GM19035 (cell line): ENCODE data around the gene LRGUK.

Experiments
- ATAC-seq: cut with Tn5 transposase; IDR thresholded peaks from one replicate; pipeline ENCODE4 v1.9.1; 2021; ENCODE audit not compliant: unreplicated experiment

LRGUK gene

DNA sequence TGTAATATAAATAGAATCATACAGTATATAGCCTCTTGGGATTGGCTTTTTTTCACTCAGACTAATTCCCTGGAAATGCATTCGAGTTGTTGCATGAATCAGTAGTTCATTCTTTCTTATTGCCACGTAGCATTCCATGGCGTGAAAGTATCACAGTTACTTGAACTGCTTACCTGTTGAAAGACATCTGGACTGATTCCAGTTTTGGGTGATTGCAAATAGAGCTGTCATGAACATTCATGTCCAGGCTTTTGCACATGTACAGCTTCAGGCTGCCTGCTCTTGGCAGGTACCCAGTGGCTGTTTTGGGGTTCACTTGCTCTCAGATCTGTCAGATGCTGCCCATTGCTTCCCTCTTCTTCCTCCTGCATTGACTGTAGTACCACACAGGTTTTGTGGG, 54.9 kb downstream of the LRGUK start:
- no peak for ATAC-seq

GRCh38 chr7:134184767-134185166, 57.6 kb downstream of the LRGUK start:
- no peak for ATAC-seq

DNA sequence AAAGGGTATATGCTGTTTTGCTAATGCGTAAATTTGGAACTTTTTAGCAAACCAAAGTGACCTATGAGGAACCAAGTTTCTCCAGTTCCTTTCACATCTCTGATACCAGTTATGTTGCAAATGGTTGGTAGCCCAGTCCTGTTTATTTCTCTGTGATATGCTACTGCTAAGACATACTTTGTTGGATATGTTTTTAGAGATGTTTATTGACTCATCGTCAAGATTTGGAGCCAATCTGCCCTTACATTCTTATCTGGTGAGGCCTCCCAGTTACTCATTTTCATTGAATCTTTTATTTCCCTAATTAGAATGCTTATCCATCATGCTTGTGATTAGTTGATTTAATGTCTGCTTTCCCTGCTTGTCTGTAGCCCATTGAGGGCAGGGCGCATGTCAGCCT, 58.9 kb downstream of the LRGUK start:
- no peak for ATAC-seq

- no peak for ATAC-seq
Measured at GRCh38 chr7:134186801-134187200, 59.7 kb downstream of the LRGUK start.

- no peak for ATAC-seq
Measured at GRCh38 chr7:134187893-134188292, 60.8 kb downstream of the LRGUK start.

- ATAC-seq: no peak
Measured at GRCh38 chr7:134188311-134188710, 61.2 kb downstream of the LRGUK start.

DNA sequence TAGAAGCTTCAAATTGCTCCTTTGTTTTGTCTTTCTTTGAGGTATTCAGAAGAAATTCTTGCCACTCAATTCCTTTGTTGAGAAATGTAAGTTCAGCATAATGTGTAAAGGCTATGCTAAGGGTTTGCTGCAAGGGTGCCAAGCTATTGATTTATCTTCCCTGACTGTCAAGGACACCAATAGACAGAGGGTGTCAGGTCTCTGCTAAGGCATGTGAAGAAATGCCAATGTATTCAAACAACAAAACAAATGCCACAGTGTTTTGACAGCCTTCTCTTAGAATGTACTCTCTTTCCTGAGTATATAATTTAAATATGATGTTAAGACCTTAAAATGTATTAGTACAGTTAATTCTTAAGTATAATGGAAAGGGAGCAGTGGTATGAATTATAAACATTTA, 62.4 kb downstream of the LRGUK start:
- no peak for ATAC-seq

- ATAC-seq: no peak
Measured at GRCh38 chr7:134191876-134192275, 64.7 kb downstream of the LRGUK start.

GRCh38 chr7:134193240-134193639, 66.1 kb downstream of the LRGUK start:
- no peak for ATAC-seq

DNA sequence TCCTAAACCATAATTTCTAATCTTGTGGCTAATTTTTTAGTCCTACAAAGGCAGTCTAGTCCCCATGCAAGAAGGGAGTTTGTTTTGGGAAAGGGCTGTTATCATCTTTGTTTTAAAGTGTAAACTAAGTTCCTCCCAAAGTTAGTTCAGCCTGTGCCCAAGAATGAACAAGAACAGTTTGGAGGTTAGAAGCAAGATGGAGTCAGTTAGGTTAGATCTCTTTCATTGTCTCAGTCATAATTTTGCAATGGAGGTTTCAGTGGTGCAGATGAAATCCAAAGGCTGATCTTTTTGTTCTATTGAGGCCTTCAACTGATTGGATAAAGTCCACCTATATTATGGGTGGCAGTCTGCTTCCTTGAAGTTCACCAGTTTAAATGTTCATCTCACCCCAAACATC, 68.1 kb downstream of the LRGUK start:
- ATAC-seq: no peak

GRCh38 chr7:134196439-134196838, 69.3 kb downstream of the LRGUK start:
- no peak for ATAC-seq

DNA sequence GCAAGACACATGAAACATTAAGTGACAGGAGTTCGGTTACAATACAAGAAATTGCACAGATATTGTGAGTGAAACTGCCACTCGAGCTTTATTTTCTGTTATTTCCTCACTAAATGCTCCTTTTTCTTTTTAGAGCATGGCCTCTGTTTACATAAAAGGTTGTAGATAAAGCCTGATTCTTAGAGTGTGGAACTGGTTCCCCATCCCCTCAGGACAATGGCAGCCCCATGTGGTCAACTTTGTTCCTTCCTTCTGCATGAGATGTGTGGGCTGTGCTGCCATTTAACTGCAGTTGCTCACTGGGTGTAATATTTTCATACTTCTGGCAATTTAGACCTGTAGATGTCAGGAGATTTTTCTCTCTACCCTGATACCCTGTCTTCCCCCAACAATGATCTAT, 70.2 kb downstream of the LRGUK start:
- ATAC-seq: no peak

DNA sequence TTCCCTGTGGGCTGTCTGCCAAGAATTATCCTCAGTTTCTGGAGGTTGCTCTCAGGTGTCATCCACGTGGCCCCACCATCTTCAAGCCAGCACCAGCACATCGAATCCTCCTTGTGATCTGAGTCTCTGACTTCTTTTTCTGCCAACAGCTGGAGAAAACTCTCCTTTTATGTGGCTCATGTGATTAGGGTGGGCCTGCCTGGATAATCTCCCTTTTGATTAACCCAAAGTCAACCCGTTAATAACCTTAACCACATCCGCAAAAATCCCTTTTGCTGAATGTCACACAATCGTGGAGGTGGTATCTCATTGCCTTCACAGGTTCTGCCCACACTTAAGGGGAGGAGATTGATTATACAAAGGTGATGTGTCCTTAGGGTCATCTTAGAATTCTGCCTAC, 73.8 kb downstream of the LRGUK start:
- ATAC-seq: no peak

GRCh38 chr7:134201569-134202261, 74.6 kb downstream of the LRGUK start:
- ATAC-seq: no peak

DNA sequence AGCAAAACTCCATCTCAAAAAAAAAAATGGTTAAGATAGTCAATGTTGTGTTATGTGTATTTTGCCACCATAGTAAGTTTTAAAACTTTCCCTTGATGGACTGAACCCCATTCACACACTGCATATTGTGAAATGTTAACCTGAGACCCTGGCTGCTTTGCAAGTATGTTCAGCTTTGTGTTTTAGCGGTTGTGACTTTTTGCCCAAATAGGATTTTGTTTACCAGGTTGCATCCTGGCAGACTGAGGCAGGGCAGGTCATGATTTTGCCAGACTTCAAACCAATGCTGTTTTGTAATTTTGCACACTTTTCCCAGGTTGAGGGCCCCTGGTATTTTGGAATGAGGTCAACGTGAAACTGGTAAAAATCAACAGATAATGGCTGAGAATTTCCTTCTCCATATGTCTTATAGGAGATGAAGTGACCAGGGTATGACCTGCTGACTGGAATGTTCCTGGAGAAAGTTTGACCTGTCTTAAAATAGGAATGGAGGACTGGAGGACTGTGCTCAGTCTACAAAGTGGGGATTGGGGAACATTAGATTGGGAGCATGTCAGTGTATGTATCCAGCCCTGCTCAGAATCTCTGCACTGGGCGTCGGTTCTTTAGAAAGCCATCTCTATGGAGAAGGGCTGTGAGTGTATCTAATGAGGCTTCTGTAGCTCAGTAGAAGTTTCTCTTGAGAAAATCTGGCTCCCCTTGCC, 76.2 kb downstream of the LRGUK start:
- ATAC-seq: no peak

DNA sequence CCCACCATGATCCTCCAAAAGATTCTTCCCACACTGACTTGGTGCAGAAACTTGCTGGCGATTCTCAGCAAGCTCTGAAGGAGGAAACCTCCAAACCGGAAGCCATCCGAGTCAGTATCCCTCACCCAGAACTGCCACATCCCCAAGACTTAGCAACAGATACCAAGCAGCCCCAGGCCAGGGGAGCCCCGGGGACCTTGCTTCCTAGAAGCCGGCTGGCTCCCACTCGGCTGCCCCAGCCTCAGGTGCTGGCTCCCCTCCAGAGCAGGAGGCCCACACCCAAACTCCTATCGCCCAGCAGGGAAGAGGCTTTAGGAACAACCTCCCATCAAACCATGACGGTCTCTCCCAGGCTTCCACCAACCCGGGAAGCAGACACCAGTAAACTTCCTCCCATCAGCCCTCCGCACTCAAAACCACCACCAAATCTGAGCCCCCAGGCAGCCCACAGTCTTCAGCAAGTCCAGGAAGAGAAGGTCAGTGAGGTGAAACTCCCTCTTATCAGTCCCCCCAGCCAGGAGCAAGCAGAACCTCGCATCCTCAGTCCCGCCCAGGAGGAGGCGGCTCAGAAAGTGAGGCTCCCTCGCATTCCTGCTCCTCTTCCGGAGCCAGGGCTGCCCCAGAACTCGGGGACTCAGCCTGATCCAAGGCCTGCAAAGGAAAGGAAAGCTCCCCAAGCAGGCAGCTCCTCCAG, 82.3 kb downstream of the LRGUK start:
- no peak for ATAC-seq

- ATAC-seq: no peak
Measured at GRCh38 chr7:134210227-134210626, 83.1 kb downstream of the LRGUK start.

- no peak for ATAC-seq
Measured at GRCh38 chr7:134210976-134211663, 84.0 kb downstream of the LRGUK start.

- no peak for ATAC-seq
Measured at GRCh38 chr7:134211817-134212216, 84.7 kb downstream of the LRGUK start.

GRCh38 chr7:134212576-134213546, 85.7 kb downstream of the LRGUK start:
- ATAC-seq: no peak
